Ammon's horn (tissue), 1 donor: ENCODE measurements around the gene HOXA5.

Experiments
- DNase-seq: peaks from one replicate; pipeline ENCODE4 v3.0.0-alpha.2; 2016; ENCODE audit warnings: low spot score

Gene HOXA5

GRCh38 chr7:27182285-27182841 is 38.9 kb upstream of the HOXA5 start:
- DNase-seq, result no peak

GRCh38 chr7:27181795-27182275 is 38.4 kb upstream of the HOXA5 start:
- DNase-seq, result no peak

GRCh38 chr7:27180431-27181420 is 37.2 kb upstream of the HOXA5 start:
- no peak for DNase-seq

- DNase-seq, result peak; percentile 42
Observed at GRCh38 chr7:27179503-27180430, 36.3 kb upstream of the HOXA5 start.

GRCh38 chr7:27179030-27179429 is 35.5 kb upstream of the HOXA5 start:
- DNase-seq, result no peak

- no peak for DNase-seq
Observed at GRCh38 chr7:27178366-27178765, 34.9 kb upstream of the HOXA5 start.

- no peak for DNase-seq
Observed at GRCh38 chr7:27177795-27178320, 34.4 kb upstream of the HOXA5 start.

- DNase-seq, result no peak
Observed at GRCh38 chr7:27176962-27177794, 33.7 kb upstream of the HOXA5 start.

- no peak for DNase-seq
Observed at GRCh38 chr7:27176524-27176845, 33.0 kb upstream of the HOXA5 start.

- no peak for DNase-seq
Observed at GRCh38 chr7:27175626-27176523, 32.4 kb upstream of the HOXA5 start.

GRCh38 chr7:27174874-27175625 is 31.6 kb upstream of the HOXA5 start:
- DNase-seq, result no peak

- no peak for DNase-seq
Observed at GRCh38 chr7:27173956-27174873, 30.7 kb upstream of the HOXA5 start, which contains the start of gene HOXA10. Gene HOXA10 (minus strand): TSS chr7:27174320. CDS start chr7:27174306, 14 bp downstream.

GRCh38 chr7:27173511-27173955 is 30.1 kb upstream of the HOXA5 start:
- DNase-seq, result no peak

GRCh38 chr7:27172823-27173510 is 29.5 kb upstream of the HOXA5 start:
- DNase-seq, result no peak

GRCh38 chr7:27172315-27172774 is 28.9 kb upstream of the HOXA5 start:
- no peak for DNase-seq

- DNase-seq, result no peak
Observed at GRCh38 chr7:27171637-27172314, 28.3 kb upstream of the HOXA5 start.

- no peak for DNase-seq
Observed at GRCh38 chr7:27171325-27171636, 27.8 kb upstream of the HOXA5 start.
